Adrenal gland (tissue), 12 donors: ENCODE data around the gene PTPRC. TPM values are rescaled to one million over a fixed set of nuclear protein-coding genes. Genes with fewer than 3 reads are reported as not detected.

Experiments used
- DNase-seq, 7 donors: peaks; one replicate each; pipeline ENCODE4 v3.0.0-alpha.2; 2019 to 2020
- H3K27ac ChIP-seq, 5 donors: fragments of 200-600 bp; sonication (generic) in 4 of 5; 1 replicate in 3 of 5; 2 replicates in 2 of 5; pipeline versions ENCODE4 v1.5.1 to v1.8.0; 2016 to 2020; ENCODE audit warnings: mild to moderate bottlenecking in 1 of 5
- H3K27me3 ChIP-seq: fragments of 200-600 bp; 2 replicates; pipeline ENCODE4 v1.8.0; 2021
- H3K36me3 ChIP-seq, 2 donors: fragments of 200-600 bp; replicated peaks in 1 of 2; 1 replicate in 1 of 2; 2 replicates in 1 of 2; pipeline versions ENCODE4 v1.5.1 to v1.8.0; 2018 to 2022
- H3K4me1 ChIP-seq, 2 donors: fragments of 200-600 bp; replicated peaks in 1 of 2; 1 replicate in 1 of 2; 2 replicates in 1 of 2; pipeline versions ENCODE4 v1.5.1 to v1.8.0; 2018 to 2021
- H3K4me3 ChIP-seq, 4 donors: fragments of 200-600 bp; sonication (generic) in 3 of 4; one replicate each; pipeline ENCODE4 v1.5.1; 2016 to 2018
- H3K9me3 ChIP-seq, 3 donors: fragments of 200-600 bp; sonication (generic) in 1 of 3; replicated peaks in 1 of 3; 1 replicate in 2 of 3; 2 replicates in 1 of 3; pipeline versions ENCODE4 v1.5.1 to v1.8.0; 2016 to 2021
- CTCF ChIP-seq, 6 experiments: fragments of 450-650 bp in 4 of 6; fragments of 200-600 bp in 2 of 6; sonication (generic) in 1 of 6; IDR thresholded peaks; 1 replicate in 5 of 6; 2 replicates in 1 of 6; pipeline versions ENCODE4 v1.5.1 to v1.8.0; 2016 to 2021; ENCODE audit warnings: antibody characterized with exemption in 6 of 6, mild to moderate bottlenecking in 2 of 6, moderate library complexity in 1 of 6
- POLR2A ChIP-seq, 2 donors: fragments of 450-650 bp; IDR thresholded peaks; one replicate each; pipeline ENCODE4 v1.6.1; 2017; ENCODE audit warnings: antibody characterized with exemption in 2 of 2, mild to moderate bottlenecking in 2 of 2, moderate library complexity in 1 of 2
- WGBS, 4 donors: extraction: QIAGEN DNeasy Blood & Tissue Kit in 2 of 4; methylation state at CpG; one replicate each; pipeline versions ENCODE4 v1.1.5 to v1.1.7; 2013 to 2017; 5-methylcytosine and 5-hydroxymethylcytosine counted together
- intact Hi-C, 2 donors: fragments of 100-400 bp; cut with DNase I; formaldehyde crosslinking; loops; one replicate each; pipeline versions ENCODE4 v1.14.1 to v1.15.0; 2022 to 2023
- polyA plus RNA-seq, 3 donors: library from polyadenylated mRNA; stranded (reverse); fragments of 200-250 nt in 2 of 3; fragments of 350-450 nt in 1 of 3; fragmentation: Illumina TruSeq in 1 of 3; extraction: RNeasy Lipid Tissue Mini Kit (QIAGEN cat#74804) in 1 of 3; gene quantifications; one replicate each; pipeline ENCODE4 v1.2.3, GENCODE V29; 2013 to 2014
- total RNA-seq, 9 donors: library from RNA; depleted of rRNA in 4 of 9; stranded (reverse); fragments of >200 nt in 4 of 9; fragments of 120-200 nt in 1 of 9; fragmentation: NEBNext Ultra II Directional in 1 of 9; extraction: Animal tissue kit (Norgen Biotek cat#: 25700) in 1 of 9; gene quantifications; one replicate each; pipeline versions ENCODE4 v1.1.0 to v1.2.4, GENCODE V29; 2013 to 2023
- donor health status: healthy with polysubstance abuse.
- donor health status: Bipolar disorder and iron deficiency.
- donor health status: DM: yes; HTN: yes; CAD: no.
- donor health status: DM: no; HTN: no; CAD: no.
- donor health status: DM: no; HTN: no; CAD: no.
- donor health status: DM: yes; HTN: yes; CAD: no.

PTPRC gene
- total and polyA plus RNA-seq, 12 donors, result 2.5 to 33.0 (median 15.2) TPM

GRCh38 chr1:198622001-198622400 is 16.8 kb upstream of the PTPRC start:
- no peaks in the 10 kb centered on the region for H3K27me3 ChIP-seq
- DNase-seq, result no peak
- TF ChIP-seq CTCF (IDR thresholded peaks at IDR 0.05) (no peak), POLR2A (IDR thresholded peaks at IDR 0.05) (no peak)
- no peaks in the 10 kb centered on the region for H3K9me3 ChIP-seq
- H3K27ac ChIP-seq, result no peak overlapping the region
- H3K4me3 ChIP-seq, result no peak overlapping the region
- intact Hi-C loops, result no loop called here
- H3K36me3 ChIP-seq, result no peaks in the 10 kb centered on the region
- no peaks in the 10 kb centered on the region for H3K4me1 ChIP-seq
- 76 to 92% (median 84%) methylated on average over 1 of the region's 1 CpG for WGBS, 4 donors

GRCh38 chr1:198623752-198624647 is 14.8 kb upstream of the PTPRC start:
- no peak overlapping the region for H3K4me3 ChIP-seq
- DNase-seq, result no peak
- intact Hi-C loops, result no loop called here
- TF ChIP-seq CTCF (IDR thresholded peaks at IDR 0.05) (no peak), POLR2A (IDR thresholded peaks at IDR 0.05) (no peak)
- H3K4me1 ChIP-seq, result no peaks in the 10 kb centered on the region
- 46 to 50% (median 49%) methylated on average over 4 of the region's 4 CpGs for WGBS, 4 donors
- H3K27ac ChIP-seq, result no peak overlapping the region
- no peaks in the 10 kb centered on the region for H3K9me3 ChIP-seq
- no peaks in the 10 kb centered on the region for H3K27me3 ChIP-seq
- H3K36me3 ChIP-seq, result no peaks in the 10 kb centered on the region

DNA sequence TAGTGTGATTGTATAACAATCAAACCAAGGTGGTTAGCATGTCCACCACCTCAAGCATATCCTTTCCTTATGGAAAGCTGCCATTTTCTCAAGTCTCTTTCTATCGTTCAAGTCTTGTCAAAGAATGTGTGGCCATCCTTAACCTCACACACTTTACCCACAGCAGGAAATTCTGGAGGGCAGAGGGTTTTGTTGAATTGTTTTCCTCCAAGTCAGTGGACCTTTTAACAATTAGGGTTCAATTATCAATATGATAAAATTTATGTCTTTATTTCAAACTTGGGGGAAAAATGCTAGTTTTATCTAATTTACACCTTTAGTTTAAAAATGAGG is 14.2 kb upstream of the PTPRC start:
- Histone ChIP-seq H3K27me3 (no peaks in the 10 kb centered on the region), H3K4me3 (no peak overlapping the region), H3K27ac (no peak overlapping the region), H3K36me3 (no peaks in the 10 kb centered on the region), H3K4me1 (no peaks in the 10 kb centered on the region), H3K9me3 (no peaks in the 10 kb centered on the region)
- DNase-seq, result no peak
- WGBS, 4 donors, result 70 to 91% (median 81%) methylated on average over 1 of the region's 1 CpG
- TF ChIP-seq POLR2A (IDR thresholded peaks at IDR 0.05) (no peak), CTCF (IDR thresholded peaks at IDR 0.05) (no peak)
- intact Hi-C loops, result no loop called here

DNA sequence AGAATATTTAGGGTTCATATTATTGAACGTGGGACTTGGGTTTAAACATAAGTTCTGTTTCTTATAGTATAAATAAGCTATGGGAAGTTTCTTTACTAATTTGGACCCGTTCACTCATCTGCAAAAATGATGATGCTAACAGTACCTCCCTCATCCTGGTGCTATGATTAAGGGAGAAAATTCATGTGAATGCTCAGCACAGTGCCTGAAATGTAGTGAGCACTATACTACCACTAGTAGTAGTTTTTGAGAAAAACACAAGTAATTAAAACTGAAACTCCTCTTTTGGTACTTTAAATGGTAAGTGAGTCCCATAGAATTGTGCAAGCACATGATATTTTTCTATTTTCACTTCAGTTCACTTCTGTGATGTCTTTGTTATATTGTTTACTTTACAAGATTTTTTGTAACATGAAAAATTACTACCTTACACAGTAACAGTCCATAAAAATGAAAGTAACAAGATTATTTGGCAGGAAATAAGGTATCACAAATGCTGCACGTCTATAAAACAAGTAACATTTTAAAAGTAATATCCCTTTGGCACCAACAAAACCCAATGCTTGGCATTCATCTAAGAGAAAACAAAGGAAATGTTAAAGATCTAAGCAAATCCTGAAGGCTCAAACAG is 11.3 kb upstream of the PTPRC start:
- H3K4me1 ChIP-seq, result no peaks in the 10 kb centered on the region
- H3K27ac ChIP-seq, result no peak overlapping the region
- DNase-seq, result no peak
- TF ChIP-seq CTCF (IDR thresholded peaks at IDR 0.05) (no peak), POLR2A (IDR thresholded peaks at IDR 0.05) (no peak)
- no peaks in the 10 kb centered on the region for H3K9me3 ChIP-seq
- WGBS, 4 donors, result 53 to 70% (median 58%) methylated on average over 3 of the region's 3 CpGs
- intact Hi-C loops, result no loop called here
- no peak overlapping the region for H3K4me3 ChIP-seq
- no peaks in the 10 kb centered on the region for H3K27me3 ChIP-seq
- H3K36me3 ChIP-seq, result no peaks in the 10 kb centered on the region
